Measurements from ENCODE around the gene GRWD1.

DNA sequence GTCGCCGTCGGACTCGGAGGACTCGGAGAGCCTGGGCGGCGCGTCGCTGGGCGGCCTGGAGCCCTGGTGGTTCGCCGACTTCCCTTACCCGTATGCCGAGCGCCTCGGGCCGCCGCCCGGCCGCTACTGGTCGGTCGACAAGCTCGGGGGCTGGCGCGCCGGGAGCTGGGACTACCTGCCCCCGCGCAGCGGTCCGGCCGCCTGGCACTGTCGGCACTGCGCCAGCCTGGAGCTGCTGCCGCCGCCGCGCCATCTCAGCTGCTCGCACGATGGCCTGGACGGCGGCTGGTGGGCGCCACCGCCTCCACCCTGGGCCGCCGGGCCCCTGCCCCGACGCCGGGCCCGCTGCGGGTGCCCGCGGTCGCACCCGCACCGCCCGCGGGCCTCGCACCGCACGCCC is 2.5 kb upstream of the GRWD1 start:
- TF ChIP-seq, protein P1, sequence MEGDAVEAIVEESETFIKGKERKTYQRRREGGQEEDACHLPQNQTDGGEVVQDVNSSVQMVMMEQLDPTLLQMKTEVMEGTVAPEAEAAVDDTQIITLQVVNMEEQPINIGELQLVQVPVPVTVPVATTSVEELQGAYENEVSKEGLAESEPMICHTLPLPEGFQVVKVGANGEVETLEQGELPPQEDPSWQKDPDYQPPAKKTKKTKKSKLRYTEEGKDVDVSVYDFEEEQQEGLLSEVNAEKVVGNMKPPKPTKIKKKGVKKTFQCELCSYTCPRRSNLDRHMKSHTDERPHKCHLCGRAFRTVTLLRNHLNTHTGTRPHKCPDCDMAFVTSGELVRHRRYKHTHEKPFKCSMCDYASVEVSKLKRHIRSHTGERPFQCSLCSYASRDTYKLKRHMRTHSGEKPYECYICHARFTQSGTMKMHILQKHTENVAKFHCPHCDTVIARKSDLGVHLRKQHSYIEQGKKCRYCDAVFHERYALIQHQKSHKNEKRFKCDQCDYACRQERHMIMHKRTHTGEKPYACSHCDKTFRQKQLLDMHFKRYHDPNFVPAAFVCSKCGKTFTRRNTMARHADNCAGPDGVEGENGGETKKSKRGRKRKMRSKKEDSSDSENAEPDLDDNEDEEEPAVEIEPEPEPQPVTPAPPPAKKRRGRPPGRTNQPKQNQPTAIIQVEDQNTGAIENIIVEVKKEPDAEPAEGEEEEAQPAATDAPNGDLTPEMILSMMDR (IDR thresholded peaks at IDR 0.05), result no peak
- no peak for TF ChIP-seq POLR2A (IDR thresholded peaks at IDR 0.05)
